Left ventricle myocardium inferior (tissue), 1 donor: ENCODE measurements around the gene MEIS3. TPM values are rescaled to one million over a fixed set of nuclear protein-coding genes. Genes with fewer than 3 reads are reported as not detected.

Experiments used
- DNase-seq: peaks from one replicate; pipeline ENCODE4 v3.0.0-alpha.2; 2020
- H3K27ac ChIP-seq: fragments of 200-600 bp; replicated peaks from 2 replicates; pipeline ENCODE4 v1.8.0; 2021
- H3K27me3 ChIP-seq: fragments of 200-600 bp; 2 replicates; pipeline ENCODE4 v1.8.0; 2021; ENCODE audit warnings: low read depth
- H3K36me3 ChIP-seq: fragments of 200-600 bp; 2 replicates; pipeline ENCODE4 v1.8.0; 2021
- H3K4me1 ChIP-seq: fragments of 200-600 bp; 2 replicates; pipeline ENCODE4 v1.8.0; 2021
- H3K4me3 ChIP-seq: fragments of 200-600 bp; 2 replicates; pipeline ENCODE4 v1.8.0; 2021; ENCODE audit warnings: mild to moderate bottlenecking, moderate library complexity
- H3K9me3 ChIP-seq: fragments of 200-600 bp; replicated peaks from 2 replicates; pipeline ENCODE4 v1.8.0; 2021
- intact Hi-C: fragments of 100-400 bp; cut with micrococcal nuclease; formaldehyde crosslinking; loops from one replicate; pipeline ENCODE4 v1.11.0; 2022
- total RNA-seq: library from RNA; stranded (reverse); fragmentation: NEBNext Ultra II Directional; extraction: Animal tissue kit (Norgen Biotek cat#: 25700); gene quantifications from one replicate; pipeline ENCODE4 v1.2.1, GENCODE V29; 2021
- TF ChIP-seq, protein P1 (sequence below): fragments of 200-600 bp; IDR thresholded peaks from 2 replicates; pipeline ENCODE4 v1.8.0; 2021; ENCODE audit warnings: antibody characterized with exemption, mild to moderate bottlenecking, borderline replicate concordance
- donor health status: DM: no; HTN: yes; CAD: no; lungs with severe emphysema.

The MEIS3 gene
- total RNA-seq, 1 donor from 2014 or later, result 3.2 TPM

DNA sequence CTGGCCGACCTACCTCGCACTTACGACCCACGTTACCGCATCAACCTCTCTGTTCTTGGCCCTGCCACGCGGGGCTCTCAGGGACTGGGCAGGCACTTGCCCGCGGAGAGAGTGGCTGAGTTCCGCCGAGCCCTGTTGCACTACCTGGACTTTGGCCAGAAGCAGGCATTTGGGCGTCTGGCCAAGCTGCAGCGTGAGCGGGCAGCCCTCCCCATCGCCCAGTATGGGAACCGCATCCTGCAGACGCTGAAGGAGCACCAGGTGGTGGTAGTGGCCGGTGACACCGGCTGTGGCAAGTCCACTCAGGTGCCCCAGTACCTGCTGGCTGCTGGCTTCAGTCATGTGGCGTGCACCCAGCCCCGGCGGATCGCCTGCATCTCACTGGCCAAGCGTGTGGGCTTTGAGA lies 66.0 kb downstream of the MEIS3 start:
- DNase-seq, result peak; percentile 49
- Histone ChIP-seq H3K36me3 (peaks cover 58% of the 10 kb centered on the region), H3K4me3 (no peak overlapping the region), H3K27me3 (no peaks in the 10 kb centered on the region), H3K4me1 (peaks cover 37% of the 10 kb centered on the region), H3K9me3 (peaks cover 6% of the 10 kb centered on the region), H3K27ac (no peak overlapping the region)
- TF ChIP-seq, protein P1, sequence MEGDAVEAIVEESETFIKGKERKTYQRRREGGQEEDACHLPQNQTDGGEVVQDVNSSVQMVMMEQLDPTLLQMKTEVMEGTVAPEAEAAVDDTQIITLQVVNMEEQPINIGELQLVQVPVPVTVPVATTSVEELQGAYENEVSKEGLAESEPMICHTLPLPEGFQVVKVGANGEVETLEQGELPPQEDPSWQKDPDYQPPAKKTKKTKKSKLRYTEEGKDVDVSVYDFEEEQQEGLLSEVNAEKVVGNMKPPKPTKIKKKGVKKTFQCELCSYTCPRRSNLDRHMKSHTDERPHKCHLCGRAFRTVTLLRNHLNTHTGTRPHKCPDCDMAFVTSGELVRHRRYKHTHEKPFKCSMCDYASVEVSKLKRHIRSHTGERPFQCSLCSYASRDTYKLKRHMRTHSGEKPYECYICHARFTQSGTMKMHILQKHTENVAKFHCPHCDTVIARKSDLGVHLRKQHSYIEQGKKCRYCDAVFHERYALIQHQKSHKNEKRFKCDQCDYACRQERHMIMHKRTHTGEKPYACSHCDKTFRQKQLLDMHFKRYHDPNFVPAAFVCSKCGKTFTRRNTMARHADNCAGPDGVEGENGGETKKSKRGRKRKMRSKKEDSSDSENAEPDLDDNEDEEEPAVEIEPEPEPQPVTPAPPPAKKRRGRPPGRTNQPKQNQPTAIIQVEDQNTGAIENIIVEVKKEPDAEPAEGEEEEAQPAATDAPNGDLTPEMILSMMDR, result no peak
- intact Hi-C loops, result no loop called here

Other genes starting within 250 kb of the MEIS3 start
- 3.9 TPM for gene BBC3, start 188.3 kb downstream of the MEIS3 start, total RNA-seq
- 21.6 TPM for gene CCDC9, start 163.0 kb downstream of the MEIS3 start, total RNA-seq
- 12.2 TPM for gene INAFM1, start 144.6 kb downstream of the MEIS3 start, total RNA-seq
- 3.9 TPM for gene C5AR1, start 109.7 kb downstream of the MEIS3 start, total RNA-seq
- gene C5AR2, start 87.4 kb downstream of the MEIS3 start, total RNA-seq, result 0.38 TPM
- gene DHX34, start 70.2 kb downstream of the MEIS3 start, total RNA-seq, result 8.1 TPM
- gene SLC8A2, start 52.4 kb upstream of the MEIS3 start, total RNA-seq, result 0.30 TPM
- 10.9 TPM for gene KPTN, start 64.7 kb upstream of the MEIS3 start, total RNA-seq
- gene NAPA, start 95.5 kb upstream of the MEIS3 start, total RNA-seq, result 120 TPM
- gene ZNF541, start 153.6 kb upstream of the MEIS3 start, total RNA-seq, result 0.99 TPM
- gene BICRA, start 189.6 kb upstream of the MEIS3 start, total RNA-seq, result 7.8 TPM